Esophagus muscularis mucosa (tissue), 3 donors: Measurements from ENCODE around the gene USP19.

Experiments used
- CTCF ChIP-seq, 3 experiments: fragments of 200-600 bp in 2 of 3; fragments of 450-650 bp in 1 of 3; sonication (generic) in 2 of 3; IDR thresholded peaks; one replicate each; pipeline ENCODE4 v1.5.1; 2017 to 2019; ENCODE audit warnings: antibody characterized with exemption in 3 of 3, mild to moderate bottlenecking in 2 of 3, moderate library complexity in 1 of 3
- POLR2A ChIP-seq: fragments of 450-650 bp; IDR thresholded peaks from one replicate; pipeline ENCODE4 v1.6.1; 2017; ENCODE audit warnings: antibody characterized with exemption, moderate library complexity, mild to moderate bottlenecking, low read depth

GRCh38 chr3:49158103-49158709 is 37.6 kb upstream of the USP19 start:
- TF ChIP-seq CTCF (IDR thresholded peaks at IDR 0.05) = peak in 2 of 3 experiments; percentile 9 to 33
- no peak for TF ChIP-seq POLR2A
